Endothelial cell of umbilical vein (primary cell): ENCODE data around the gene RBP5. TPM values are rescaled to one million over a fixed set of nuclear protein-coding genes. Genes with fewer than 3 reads are reported as not detected.

Experiments used
- BruUV-seq: library from RNA; stranded (reverse); fragments of 400-500 nt; replicated peaks from 2 replicates; lab custom pipeline; 2021; lab: Mats Ljungman, UMichigan
- CTCF ChIA-PET: fragments of 300-600, 350-600 bp; sonication (Branson Sonifier 250); formaldehyde crosslinking; loops from one replicate; lab custom pipeline; 2021; ENCODE audit warnings: antibody characterized with exemption, inconsistent platforms; lab: Charles Lee
- POLR2A ChIA-PET: fragments of 300-600, 350-600 bp; sonication (Branson Sonifier 250); formaldehyde crosslinking; loops from one replicate; lab custom pipeline; 2021; ENCODE audit warnings: antibody characterized with exemption, inconsistent platforms; lab: Charles Lee
- DNase-seq: peaks from one replicate; pipeline ENCODE4 v3.0.0-alpha.2; 2011; ENCODE audit warnings: low read depth, low spot score
- FAIRE-seq: peaks from 2 replicates; lab custom pipeline; 2011; peaks lifted over from hg19 to GRCh38; lab: Jason Lieb, UNC
- H2AFZ ChIP-seq: 2 replicates; pipeline ENCODE4 v1.6.0; 2012; ENCODE audit warnings: low read depth, low read length, control low read depth, inconsistent platforms
- H3K27ac ChIP-seq: 2 replicates; pipeline ENCODE4 v1.5.1; 2011; ENCODE audit warnings: low read depth, mild to moderate bottlenecking, control low read depth, low read length, moderate library complexity; ENCODE audit not compliant: insufficient read depth
- H3K27me3 ChIP-seq, 2 experiments: 2 replicates each; pipeline versions ENCODE4 v1.6.0 to v1.6.1; 2011; ENCODE audit warnings: low read length in 2 of 2, mixed read lengths in 1 of 2; ENCODE audit not compliant: control insufficient read depth in 2 of 2, insufficient read depth in 2 of 2
- H3K36me3 ChIP-seq, 2 experiments: 2 replicates in 1 of 2; 3 replicates in 1 of 2; pipeline ENCODE4 v1.5.1; 2011; ENCODE audit warnings: low read length in 2 of 2, mild to moderate bottlenecking in 1 of 2, moderate library complexity in 1 of 2; ENCODE audit not compliant: control insufficient read depth in 2 of 2, insufficient read depth in 2 of 2; ENCODE audit errors: extremely low read depth in 1 of 2
- H3K4me1 ChIP-seq: 3 replicates; pipeline ENCODE4 v1.5.1; 2011; ENCODE audit warnings: mild to moderate bottlenecking, low read length; ENCODE audit not compliant: control insufficient read depth, insufficient read depth; ENCODE audit errors: extremely low read depth
- H3K4me2 ChIP-seq: 2 replicates; pipeline ENCODE4 v1.6.1; 2011; ENCODE audit warnings: low read length, control low read depth, mixed read lengths; ENCODE audit not compliant: insufficient read depth
- H3K4me3 ChIP-seq, 3 experiments: fragments of 200-600 bp in 1 of 3; sonication (generic), shearing (Covaris generic) in 1 of 3; replicated peaks in 1 of 3; 2 replicates each; pipeline ENCODE4 v1.5.1; 2011 to 2016; ENCODE audit warnings: control low read depth in 3 of 3, low read length in 3 of 3, mild to moderate bottlenecking in 2 of 3, inconsistent platforms in 1 of 3, low read depth in 1 of 3, moderate library complexity in 1 of 3; ENCODE audit not compliant: insufficient read depth in 1 of 3
- H3K79me2 ChIP-seq: 2 replicates; pipeline ENCODE4 v1.6.0; 2012; ENCODE audit warnings: low read length, inconsistent platforms; ENCODE audit not compliant: control insufficient read depth, insufficient read depth
- H3K9ac ChIP-seq: replicated peaks from 2 replicates; pipeline ENCODE3; 2011; ENCODE audit warnings: low read length, control low read depth; ENCODE audit not compliant: insufficient read depth; ENCODE audit errors: extremely low read depth
- H3K9me1 ChIP-seq: replicated peaks from 3 replicates; pipeline ENCODE4 v1.6.0; 2011; ENCODE audit warnings: mild to moderate bottlenecking, low read length; ENCODE audit not compliant: control insufficient read depth, insufficient read depth; ENCODE audit errors: extremely low read depth
- H3K9me3 ChIP-seq: replicated peaks from 2 replicates; pipeline ENCODE4 v1.5.1; 2012; ENCODE audit warnings: low read length, inconsistent platforms; ENCODE audit not compliant: control insufficient read depth, insufficient read depth
- H4K20me1 ChIP-seq: replicated peaks from 2 replicates; pipeline ENCODE3; 2011; ENCODE audit warnings: mild to moderate bottlenecking, low read length; ENCODE audit not compliant: control insufficient read depth, insufficient read depth; ENCODE audit errors: extremely low read depth
- EZH2 ChIP-seq: IDR thresholded peaks from 2 replicates; pipeline ENCODE4 v1.6.1; 2012; ENCODE audit warnings: borderline replicate concordance, low read depth, mild to moderate bottlenecking, moderate library complexity, low read length, inconsistent platforms; ENCODE audit not compliant: severe bottlenecking
- FOS ChIP-seq: IDR thresholded peaks from 2 replicates; pipeline ENCODE4 v1.6.1; 2011; ENCODE audit warnings: mild to moderate bottlenecking, low read length, moderate library complexity, borderline replicate concordance; ENCODE audit not compliant: insufficient read depth
- GATA2 ChIP-seq: IDR thresholded peaks from 2 replicates; pipeline ENCODE4 v1.7.0; 2011; ENCODE audit warnings: low read depth, mild to moderate bottlenecking, moderate library complexity, mixed read lengths, low read length; ENCODE audit not compliant: insufficient read length, insufficient read depth
- JUN ChIP-seq: IDR thresholded peaks from 2 replicates; pipeline ENCODE4 v1.6.1; 2011; ENCODE audit warnings: borderline replicate concordance, low read depth; ENCODE audit not compliant: insufficient read length, insufficient read depth
- MYC ChIP-seq: IDR thresholded peaks from one replicate; pipeline ENCODE4 v1.6.1; 2011; ENCODE audit warnings: mild to moderate bottlenecking, low read depth, low read length
- POLR2A ChIP-seq: IDR thresholded peaks from 2 replicates; pipeline ENCODE4 v1.6.1; 2012; ENCODE audit warnings: low read depth, mild to moderate bottlenecking, control low read depth, low read length
- POLR2AphosphoS5 ChIP-seq: IDR thresholded peaks from 2 replicates; pipeline ENCODE4 v1.6.1; 2012; ENCODE audit warnings: low read depth, mild to moderate bottlenecking, control low read depth, low read length, moderate library complexity; ENCODE audit not compliant: insufficient read depth
- dilution Hi-C: fragments of 300-500 bp; cut with MboI; formaldehyde crosslinking; loops from one replicate; pipeline ENCODE4 v1.15.0; 2019; ENCODE audit warnings: low sequenced_read_pairs; ENCODE audit not compliant: extremely low pct_ligation_motif_present
- intact Hi-C: fragments of 100-400 bp; cut with micrococcal nuclease; formaldehyde crosslinking; loops from one replicate; pipeline ENCODE4 v1.10.0; 2022
- polyA plus RNA-seq, 4 experiments: library from polyadenylated mRNA; depleted of rRNA in 3 of 4; stranded (reverse) in 3 of 4; unstranded in 1 of 4; fragments of >200 nt; gene quantifications; 2 replicates each; pipeline versions ENCODE4 v1.2.1 to v1.2.3, GENCODE V29; 2011 to 2012; ENCODE audit warnings: missing spikeins in 1 of 4
- small RNA-seq: library from RNA; depleted of rRNA; stranded (forward); fragments of <200 nt; gene quantifications from one replicate; pipeline ENCODE3, GENCODE V24; 2012; ENCODE audit warnings: low replicate concordance, low read depth; ENCODE audit not compliant: insufficient read depth, insufficient read length
- total RNA-seq: library from RNA; stranded (reverse); gene quantifications from 2 replicates; pipeline ENCODE4 v1.2.3, GENCODE V29; 2021
- TF ChIP-seq, protein P1 (sequence below), 2 donors: IDR thresholded peaks; 1 replicate in 1 of 2; 2 replicates in 1 of 2; pipeline ENCODE4 v1.5.1; 2011; ENCODE audit warnings: low read length in 2 of 2, mild to moderate bottlenecking in 2 of 2, moderate library complexity in 2 of 2, control low read depth in 1 of 2, inconsistent platforms in 1 of 2, low read depth in 1 of 2; ENCODE audit not compliant: insufficient read depth in 1 of 2; ENCODE audit errors: extremely low read depth in 1 of 2

The RBP5 gene
- total and polyA plus RNA-seq, 2 donors (not counting 3 experiments of a cell fraction or from before 2014, with no cell fraction given), result 0.12 TPM; not detected in 1

- DNase-seq, result no peak
- Histone ChIP-seq H3K4me2 (no peak overlapping the region), H3K9me1 (no peaks in the 10 kb centered on the region), H4K20me1 (no peaks in the 10 kb centered on the region), H3K36me3 (no peaks in the 10 kb centered on the region), H3K27me3 (peaks cover 8 to 27% of the 10 kb centered on the region in 2 experiments), H2AFZ (no peak overlapping the region), H3K27ac (no peak overlapping the region), H3K9me3 (no peaks in the 10 kb centered on the region), H3K4me1 (no peaks in the 10 kb centered on the region), H3K9ac (no peak overlapping the region), H3K4me3 (no peak overlapping the region), H3K79me2 (no peaks in the 10 kb centered on the region)
- FAIRE-seq, result no peak
- intact Hi-C loops (no loop called here), dilution Hi-C loops (no loop called here)
- no TSS peak for BruUV-seq
- POLR2A ChIA-PET, result no interaction called here
- CTCF ChIA-PET, result interaction anchor here (1.0 to 1.2 kb wide), 3 partner anchors 9 to 19 kb away, joined by 3 to 4 read pairs (median 3); partner anchors contain the start of gene C1R
- TF ChIP-seq POLR2A (no peak), FOS (no peak), EZH2 (no peak), GATA2 (no peak), MYC (no peak), POLR2AphosphoS5 (no peak), JUN (no peak)
- TF ChIP-seq, protein P1, sequence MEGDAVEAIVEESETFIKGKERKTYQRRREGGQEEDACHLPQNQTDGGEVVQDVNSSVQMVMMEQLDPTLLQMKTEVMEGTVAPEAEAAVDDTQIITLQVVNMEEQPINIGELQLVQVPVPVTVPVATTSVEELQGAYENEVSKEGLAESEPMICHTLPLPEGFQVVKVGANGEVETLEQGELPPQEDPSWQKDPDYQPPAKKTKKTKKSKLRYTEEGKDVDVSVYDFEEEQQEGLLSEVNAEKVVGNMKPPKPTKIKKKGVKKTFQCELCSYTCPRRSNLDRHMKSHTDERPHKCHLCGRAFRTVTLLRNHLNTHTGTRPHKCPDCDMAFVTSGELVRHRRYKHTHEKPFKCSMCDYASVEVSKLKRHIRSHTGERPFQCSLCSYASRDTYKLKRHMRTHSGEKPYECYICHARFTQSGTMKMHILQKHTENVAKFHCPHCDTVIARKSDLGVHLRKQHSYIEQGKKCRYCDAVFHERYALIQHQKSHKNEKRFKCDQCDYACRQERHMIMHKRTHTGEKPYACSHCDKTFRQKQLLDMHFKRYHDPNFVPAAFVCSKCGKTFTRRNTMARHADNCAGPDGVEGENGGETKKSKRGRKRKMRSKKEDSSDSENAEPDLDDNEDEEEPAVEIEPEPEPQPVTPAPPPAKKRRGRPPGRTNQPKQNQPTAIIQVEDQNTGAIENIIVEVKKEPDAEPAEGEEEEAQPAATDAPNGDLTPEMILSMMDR (IDR thresholded peaks at IDR 0.05; ENCODE audit: extremely low read depth in 1 of 2, insufficient read depth in 1 of 2, low read depth in 1 of 2, low read length in 2 of 2), result no peak
Observed at GRCh38 chr12:7073946-7074345, 54.7 kb downstream of the RBP5 start.

Small RNA genes within 50 kb of the gene (small RNA-seq; reads per million reads assigned to genes)
- gene RNU6-485P, result not detected

Other genes starting within 250 kb of the RBP5 start
- 2.7 and 3.5 TPM in 2 replicates for gene LRRC23, start 224.1 kb downstream of the RBP5 start, total RNA-seq
- 2.8 and 3.1 TPM in 2 replicates for gene LRRC23, start 224.1 kb downstream of the RBP5 start, polyA plus RNA-seq
- 13.8 and 18.6 TPM in 2 replicates for gene ENO2, start 214.3 kb downstream of the RBP5 start, total RNA-seq
- 9.1 and 11.4 TPM in 2 replicates for gene ENO2, start 214.3 kb downstream of the RBP5 start, polyA plus RNA-seq
- 117 and 122 TPM in 2 replicates for gene ATN1, start 200.9 kb downstream of the RBP5 start, total RNA-seq
- 46.4 and 47.1 TPM in 2 replicates for gene ATN1, start 200.9 kb downstream of the RBP5 start, polyA plus RNA-seq
- not detected in 2 replicates for gene RNU7-1, start 185.1 kb downstream of the RBP5 start, total RNA-seq
- gene RNU7-1, start 185.1 kb downstream of the RBP5 start, polyA plus RNA-seq, result not detected in 2 replicates
- gene C12orf57, start 184.9 kb downstream of the RBP5 start, total RNA-seq, result 153 and 167 TPM in 2 replicates
- 729 and 802 TPM in 2 replicates for gene C12orf57, start 184.9 kb downstream of the RBP5 start, polyA plus RNA-seq
- gene PTPN6, start 177.5 kb downstream of the RBP5 start, total RNA-seq, result 1.6 and 1.8 TPM in 2 replicates
- 0.25 and 0.38 TPM in 2 replicates for gene PTPN6, start 177.5 kb downstream of the RBP5 start, polyA plus RNA-seq
- 231 and 244 TPM in 2 replicates for gene PHB2, start 158.2 kb downstream of the RBP5 start, total RNA-seq
- gene PHB2, start 158.2 kb downstream of the RBP5 start, polyA plus RNA-seq, result 390 and 409 TPM in 2 replicates
- 54.7 and 56.6 TPM in 2 replicates for gene EMG1, start 158.0 kb downstream of the RBP5 start, total RNA-seq
- 32.7 and 57.7 TPM in 2 replicates for gene EMG1, start 158.0 kb downstream of the RBP5 start, polyA plus RNA-seq
- 29.3 and 29.5 TPM in 2 replicates for gene LPCAT3, start 110.4 kb downstream of the RBP5 start, total RNA-seq
- 36.0 and 37.1 TPM in 2 replicates for gene LPCAT3, start 110.4 kb downstream of the RBP5 start, polyA plus RNA-seq
- gene C1S, start 68.2 kb downstream of the RBP5 start, total RNA-seq, result 0.38 and 0.83 TPM in 2 replicates
- gene C1S, start 68.2 kb downstream of the RBP5 start, polyA plus RNA-seq, result 0.16 and 0.32 TPM in 2 replicates
- gene C1R, start 36.4 kb downstream of the RBP5 start, total RNA-seq, result 3.1 and 3.6 TPM in 2 replicates
- gene C1R, start 36.4 kb downstream of the RBP5 start, polyA plus RNA-seq, result 5.1 and 5.8 TPM in 2 replicates
- 22.5 and 25.0 TPM in 2 replicates for gene C1RL, start 19.7 kb downstream of the RBP5 start, total RNA-seq
- 20.9 and 26.3 TPM in 2 replicates for gene C1RL, start 19.7 kb downstream of the RBP5 start, polyA plus RNA-seq
- 24.2 and 27.8 TPM in 2 replicates for gene CLSTN3, start 1.5 kb upstream of the RBP5 start, total RNA-seq
- gene CLSTN3, start 1.5 kb upstream of the RBP5 start, polyA plus RNA-seq, result 38.9 and 45.9 TPM in 2 replicates
- gene PEX5, start 60.8 kb upstream of the RBP5 start, total RNA-seq, result 24.2 and 32.3 TPM in 2 replicates
- 11.4 and 12.9 TPM in 2 replicates for gene PEX5, start 60.8 kb upstream of the RBP5 start, polyA plus RNA-seq
- not detected in 2 replicates for gene ACSM4, start 175.2 kb upstream of the RBP5 start, total RNA-seq
- not detected in 2 replicates for gene ACSM4, start 175.2 kb upstream of the RBP5 start, polyA plus RNA-seq